H9 (cell line): Measurements from ENCODE around the gene TMEM120B. TPM values are rescaled to one million over a fixed set of nuclear protein-coding genes. Genes with fewer than 3 reads are reported as not detected.

Experiments used
- DNase-seq: peaks from one replicate; pipeline ENCODE4 v3.0.0-alpha.2; 2017
- H2AFZ ChIP-seq: one replicate; pipeline ENCODE4 v1.6.1; 2013; ENCODE audit warnings: mild to moderate bottlenecking, low read length, control low read depth, moderate library complexity
- H2AK5ac ChIP-seq: 2 replicates; pipeline ENCODE4 v1.6.1; 2013; ENCODE audit warnings: low read length, control low read depth, mixed read lengths; ENCODE audit not compliant: insufficient read length
- H2BK120ac ChIP-seq: one replicate; pipeline ENCODE4 v1.6.1; 2013; ENCODE audit warnings: low read depth, mild to moderate bottlenecking, low read length, control low read depth, inconsistent platforms; ENCODE audit not compliant: poor library complexity, severe bottlenecking
- H2BK12ac ChIP-seq: 2 replicates; pipeline ENCODE4 v1.6.1; 2013; ENCODE audit warnings: low read length, control low read depth, mixed read lengths, low read depth; ENCODE audit not compliant: insufficient read length
- H2BK15ac ChIP-seq: 2 replicates; pipeline ENCODE4 v1.6.1; 2013; ENCODE audit warnings: low read depth, low read length, control low read depth
- H2BK20ac ChIP-seq: one replicate; pipeline ENCODE4 v1.6.1; 2013; ENCODE audit warnings: low read depth, mild to moderate bottlenecking, low read length, control low read depth, inconsistent platforms; ENCODE audit not compliant: poor library complexity, severe bottlenecking
- H2BK5ac ChIP-seq: 2 replicates; pipeline ENCODE4 v1.6.1; 2013; ENCODE audit warnings: low read length, control low read depth, mixed read lengths; ENCODE audit not compliant: insufficient read length
- H3K14ac ChIP-seq: 2 replicates; pipeline ENCODE4 v1.6.1; 2013; ENCODE audit warnings: low read length, control low read depth; ENCODE audit not compliant: insufficient read depth
- H3K18ac ChIP-seq: 2 replicates; pipeline ENCODE4 v1.6.1; 2013; ENCODE audit warnings: low read depth, mild to moderate bottlenecking, mixed read lengths, low read length, control low read depth; ENCODE audit not compliant: insufficient read length
- H3K23ac ChIP-seq: 2 replicates; pipeline ENCODE4 v1.6.1; 2013; ENCODE audit warnings: low read length, control low read depth, mixed read lengths, low read depth; ENCODE audit not compliant: insufficient read length
- H3K23me2 ChIP-seq: 2 replicates; pipeline ENCODE4 v1.6.1; 2013; ENCODE audit warnings: low read depth, mild to moderate bottlenecking, mixed read lengths, low read length, control low read depth; ENCODE audit not compliant: insufficient read length, poor library complexity, severe bottlenecking
- H3K27ac ChIP-seq: 2 replicates; pipeline ENCODE4 v1.5.1; 2013; ENCODE audit warnings: low read length, control low read depth, mixed read lengths, low read depth; ENCODE audit not compliant: insufficient read length
- H3K27me3 ChIP-seq: 2 replicates; pipeline ENCODE4 v1.6.1; 2013; ENCODE audit warnings: low read length, control low read depth, inconsistent platforms; ENCODE audit not compliant: insufficient read depth
- H3K4ac ChIP-seq: 2 replicates; pipeline ENCODE4 v1.6.1; 2013; ENCODE audit warnings: low read depth, mild to moderate bottlenecking, control low read depth, inconsistent platforms, low read length, moderate library complexity
- H3K4me1 ChIP-seq: 2 replicates; pipeline ENCODE4 v1.6.1; 2013; ENCODE audit warnings: low read length, control low read depth, inconsistent platforms; ENCODE audit not compliant: insufficient read depth
- H3K4me2 ChIP-seq: 2 replicates; pipeline ENCODE4 v1.6.1; 2013; ENCODE audit warnings: low read length, control low read depth, mixed read lengths; ENCODE audit not compliant: insufficient read length, insufficient read depth
- H3K56ac ChIP-seq: 2 replicates; pipeline ENCODE4 v1.6.1; 2013; ENCODE audit warnings: low read depth, mild to moderate bottlenecking, mixed read lengths, low read length, control low read depth; ENCODE audit not compliant: insufficient read length
- H3K79me1 ChIP-seq: 2 replicates; pipeline ENCODE4 v1.6.1; 2013; ENCODE audit warnings: low read depth, mild to moderate bottlenecking, moderate library complexity, low read length, control low read depth, inconsistent platforms; ENCODE audit not compliant: insufficient read depth, poor library complexity, severe bottlenecking
- H3K79me2 ChIP-seq: 2 replicates; pipeline ENCODE4 v1.6.1; 2013; ENCODE audit warnings: low read length, control low read depth, inconsistent platforms; ENCODE audit not compliant: insufficient read depth
- H3K9ac ChIP-seq: 2 replicates; pipeline ENCODE4 v1.6.1; 2013; ENCODE audit warnings: low read length, control low read depth, mixed read lengths; ENCODE audit not compliant: insufficient read length; ENCODE audit errors: extremely low read depth
- H3K9me3 ChIP-seq: one replicate; pipeline ENCODE4 v1.6.1; 2013; ENCODE audit warnings: low read depth, low read length, inconsistent platforms; ENCODE audit not compliant: control insufficient read depth
- H3T11ph ChIP-seq: one replicate; pipeline ENCODE4 v1.6.1; 2013; ENCODE audit warnings: mild to moderate bottlenecking, low read length, control low read depth, inconsistent platforms
- H4K20me1 ChIP-seq: one replicate; pipeline ENCODE4 v1.6.1; 2013; ENCODE audit not compliant: control insufficient read depth, insufficient read length, insufficient read depth
- H4K5ac ChIP-seq: 2 replicates; pipeline ENCODE4 v1.6.1; 2013; ENCODE audit warnings: low read depth, mild to moderate bottlenecking, mixed read lengths, low read length, control low read depth; ENCODE audit not compliant: insufficient read length
- H4K8ac ChIP-seq: replicated peaks from 2 replicates; pipeline ENCODE4 v1.6.1; 2013; ENCODE audit warnings: low read length, control low read depth, mixed read lengths, low read depth; ENCODE audit not compliant: insufficient read length
- H4K91ac ChIP-seq: 2 replicates; pipeline ENCODE4 v1.6.1; 2013; ENCODE audit warnings: low read depth, mild to moderate bottlenecking, moderate library complexity, mixed read lengths, low read length, control low read depth; ENCODE audit not compliant: insufficient read length
- H3K27ac Mint-ChIP-seq, 3 experiments: 2 replicates in 2 of 3; 3 replicates in 1 of 3; pipeline ENCODE4 v1.8.0; 2020 to 2021; ENCODE audit warnings: mixed read lengths in 3 of 3, mild to moderate bottlenecking in 1 of 3, moderate library complexity in 1 of 3
- H3K27me3 Mint-ChIP-seq: 2 replicates; pipeline ENCODE4 v1.8.0; 2021; ENCODE audit warnings: low read depth, mild to moderate bottlenecking, moderate library complexity, mixed read lengths
- H3K36me3 Mint-ChIP-seq, 3 experiments: 2 replicates in 2 of 3; 3 replicates in 1 of 3; pipeline ENCODE4 v1.8.0; 2020 to 2021; ENCODE audit warnings: low read depth in 3 of 3, mixed read lengths in 3 of 3; ENCODE audit not compliant: insufficient read depth in 1 of 3
- H3K4me1 Mint-ChIP-seq, 2 experiments: 2 replicates each; pipeline ENCODE4 v1.8.0; 2020; ENCODE audit warnings: mixed read lengths in 2 of 2
- H3K4me3 Mint-ChIP-seq, 2 experiments: 2 replicates in 1 of 2; 3 replicates in 1 of 2; pipeline ENCODE4 v1.8.0; 2020 to 2021; ENCODE audit warnings: mild to moderate bottlenecking in 2 of 2, mixed read lengths in 2 of 2, moderate library complexity in 1 of 2
- H3K9me3 Mint-ChIP-seq, 2 experiments: 2 replicates in 1 of 2; 3 replicates in 1 of 2; pipeline ENCODE4 v1.8.0; 2020; ENCODE audit warnings: mild to moderate bottlenecking in 2 of 2, mixed read lengths in 2 of 2, moderate library complexity in 1 of 2
- CTCF ChIP-seq: fragments of 200-600 bp; sonication (generic); conservative IDR thresholded peaks from 3 replicates; pipeline ENCODE4 v1.8.0; 2021; ENCODE audit warnings: antibody characterized with exemption, mild to moderate bottlenecking
- WGBS: extraction: QIAGEN DNeasy Blood & Tissue Kit; methylation state at CpG from one replicate; pipeline ENCODE4 v1.1.7; 2013; ENCODE audit warnings: missing lambda C conversion rate, low lambda C conversion rate, mixed read lengths; ENCODE audit not compliant: insufficient read length; ENCODE audit errors: extremely low coverage; 5-methylcytosine and 5-hydroxymethylcytosine counted together
- total RNA-seq: library from RNA; stranded (reverse); gene quantifications from 2 replicates; pipeline ENCODE4 v1.2.1, GENCODE V29; 2021

Gene TMEM120B
- total RNA-seq, 1 experiment from 2014 or later = 25.8 TPM

GRCh38 chr12:121715862-121716435 lies 3.4 kb downstream of the TMEM120B start:
- Mint-ChIP-seq H3K27ac (peak overlapping the region; percentile 18 to 65 (median 34); a peak in 4 of 7 replicates), H3K9me3 (no peaks in the 10 kb centered on the region; a peak in 1 of 5 replicates), H3K4me1 (peaks cover 33 to 35% of the 10 kb centered on the region in 2 experiments), H3K36me3 (peaks cover 3 to 17% (median 9%) of the 10 kb centered on the region in 3 experiments; a peak in 6 of 7 replicates), H3K27me3 (no peaks in the 10 kb centered on the region; the same call in 1 of the 2 replicates), H3K4me3 (no peak overlapping the region)
- Histone ChIP-seq H3K9me3 (no peaks in the 10 kb centered on the region), H4K91ac (no peak overlapping the region), H3T11ph (no peak overlapping the region), H2BK15ac (no peak overlapping the region), H2BK5ac (no peak overlapping the region), H4K5ac (no peak overlapping the region), H2BK20ac (no peak overlapping the region), H3K56ac (no peak overlapping the region), H3K23me2 (peaks cover 11% of the 10 kb centered on the region), H3K4ac (no peak overlapping the region), H3K27me3 (no peaks in the 10 kb centered on the region), H2BK120ac (no peak overlapping the region), H3K4me2 (no peak overlapping the region), H3K18ac (no peak overlapping the region), H2AFZ (no peak overlapping the region), H4K8ac (no peak overlapping the region), H3K79me2 (peaks cover 5% of the 10 kb centered on the region; the same call in 1 of the 2 replicates), H4K20me1 (no peaks in the 10 kb centered on the region), H2BK12ac (no peak overlapping the region), H3K4me1 (peaks cover 2% of the 10 kb centered on the region; the same call in 1 of the 2 replicates), H3K27ac (no peak overlapping the region), H3K14ac (no peak overlapping the region), H3K23ac (no peak overlapping the region), H2AK5ac (no peak overlapping the region), H3K79me1 (peaks cover 8% of the 10 kb centered on the region), H3K9ac (no peak overlapping the region)
- no peak for DNase-seq
- WGBS = no CpG with 5 or more reads among the region's 6 CpGs
- no peak for TF ChIP-seq CTCF
